Renal cortical epithelial cell (primary cell): ENCODE data around the gene CELA1. TPM values are rescaled to one million over a fixed set of nuclear protein-coding genes. Genes with fewer than 3 reads are reported as not detected.
"Not testable (repeated sequence)": the region's sequence is repeated elsewhere in the genome, so short reads cannot be mapped to it uniquely, and the experiment has no call there.

Source experiments
- DNase-seq: peaks from one replicate; pipeline ENCODE4 v3.0.0-alpha.2; 2011; ENCODE audit warnings: low read depth
- total RNA-seq: library from RNA; depleted of rRNA; stranded (reverse); fragments of >200 nt; gene quantifications from 2 replicates; pipeline ENCODE4 v1.2.3, GENCODE V29; 2014

Gene CELA1
- total RNA-seq, 1 donor from 2014 or later = not detected

GRCh38 chr12:51318057-51318806, 28.2 kb downstream of the CELA1 start:
- DNase-seq = peak; percentile 50

GRCh38 chr12:51311389-51311788, 35.1 kb downstream of the CELA1 start:
- no peak for DNase-seq

- peak; percentile 96 for DNase-seq
Observed at GRCh38 chr12:51307655-51308593, 38.6 kb downstream of the CELA1 start.

- DNase-seq = no peak
Observed at GRCh38 chr12:51306507-51306906, 40.0 kb downstream of the CELA1 start.

- not testable (repeated sequence) for DNase-seq
Observed at GRCh38 chr12:51300768-51301167, 45.7 kb downstream of the CELA1 start.

- DNase-seq = no peak
Observed at GRCh38 chr12:51295651-51296050, 50.8 kb downstream of the CELA1 start.

GRCh38 chr12:51294097-51294496, 52.4 kb downstream of the CELA1 start:
- DNase-seq = not testable (repeated sequence)

GRCh38 chr12:51293696-51294095, 52.8 kb downstream of the CELA1 start:
- DNase-seq = no peak

- DNase-seq = not testable (repeated sequence)
Observed at GRCh38 chr12:51291603-51292513, 54.6 kb downstream of the CELA1 start.

- no peak for DNase-seq
Observed at GRCh38 chr12:51285843-51286242, 60.6 kb downstream of the CELA1 start.

- no peak for DNase-seq
Observed at GRCh38 chr12:51281202-51281924, 65.1 kb downstream of the CELA1 start.

Other genes with a start within 250 kb of the CELA1 start
- gene TFCP2, start 173.5 kb downstream of the CELA1 start, total RNA-seq = 14.1 and 31.3 TPM in 2 replicates
- gene POU6F1, start 128.6 kb downstream of the CELA1 start, total RNA-seq = 0.35 and 2.6 TPM in 2 replicates
- gene DAZAP2, start 107.9 kb downstream of the CELA1 start, total RNA-seq = 88.9 and 170 TPM in 2 replicates
- gene SMAGP, start 76.3 kb downstream of the CELA1 start, total RNA-seq = 19.8 and 22.5 TPM in 2 replicates
- gene BIN2, start 22.5 kb downstream of the CELA1 start, total RNA-seq = not detected in 2 replicates
- 41.6 and 93.3 TPM in 2 replicates for gene GALNT6, start 44.7 kb upstream of the CELA1 start, total RNA-seq
- 1.0 and 2.1 TPM in 2 replicates for gene SLC4A8, start 78.2 kb upstream of the CELA1 start, total RNA-seq
- 1.0 and 1.1 TPM in 2 replicates for gene SCN8A, start 244.6 kb upstream of the CELA1 start, total RNA-seq